CD4-positive, alpha-beta T cell treated with Interleukin-2 at 100 ng/mL for 4 hours (primary cell): ENCODE results near the gene B3GALT2.
"Not testable (repeated sequence)": the region's sequence is repeated elsewhere in the genome, so short reads cannot be mapped to it uniquely, and the experiment has no call there.

ENCODE experiments used
- DNase-seq: peaks from one replicate; pipeline ENCODE4 v3.0.0-alpha.2; 2020; ENCODE audit warnings: low spot score

Gene B3GALT2

GRCh38 chr1:193185901-193186731 is at the start of gene B3GALT2:
Gene B3GALT2 (minus strand): TSS chr1:193186613. CDS start chr1:193181562, 5,051 bp downstream.
- peak; percentile 32 for DNase-seq

- no peak for DNase-seq
Observed at GRCh38 chr1:193234530-193234929, 48.1 kb upstream of the B3GALT2 start.

- DNase-seq = not testable (repeated sequence)
Observed at GRCh38 chr1:193231146-193231545, 44.7 kb upstream of the B3GALT2 start.

- DNase-seq = no peak
Observed at GRCh38 chr1:193229136-193229535, 42.7 kb upstream of the B3GALT2 start.

- DNase-seq = no peak
Observed at GRCh38 chr1:193222056-193222615, 35.7 kb upstream of the B3GALT2 start.

GRCh38 chr1:193221651-193222050 is 35.2 kb upstream of the B3GALT2 start:
- no peak for DNase-seq

- no peak for DNase-seq
Observed at GRCh38 chr1:193219391-193219790, 33.0 kb upstream of the B3GALT2 start.

GRCh38 chr1:193216920-193217319 is 30.5 kb upstream of the B3GALT2 start:
- DNase-seq = no peak

- no peak for DNase-seq
Observed at GRCh38 chr1:193213998-193214397, 27.6 kb upstream of the B3GALT2 start.

GRCh38 chr1:193212637-193213036 is 26.2 kb upstream of the B3GALT2 start:
- no peak for DNase-seq

- DNase-seq = peak; percentile 2
Observed at GRCh38 chr1:193211539-193211938, 25.1 kb upstream of the B3GALT2 start.

GRCh38 chr1:193210996-193211395 is 24.6 kb upstream of the B3GALT2 start:
- no peak for DNase-seq

GRCh38 chr1:193201021-193201420 is 14.6 kb upstream of the B3GALT2 start:
- DNase-seq = no peak

- DNase-seq = no peak
Observed at GRCh38 chr1:193199940-193200339, 13.5 kb upstream of the B3GALT2 start.

GRCh38 chr1:193192586-193192985 is 6.2 kb upstream of the B3GALT2 start:
- DNase-seq = no peak

- peak; percentile 16 for DNase-seq
Observed at GRCh38 chr1:193190096-193190744, 3.8 kb upstream of the B3GALT2 start.

GRCh38 chr1:193189442-193190095 is 3.2 kb upstream of the B3GALT2 start:
- no peak for DNase-seq

- not testable (repeated sequence) for DNase-seq
Observed at GRCh38 chr1:193188915-193189314, 2.5 kb upstream of the B3GALT2 start.

- DNase-seq = no peak
Observed at GRCh38 chr1:193187114-193187513, 701 bp upstream of the B3GALT2 start.

- DNase-seq = no peak
Observed at GRCh38 chr1:193185211-193185610, 1.2 kb downstream of the B3GALT2 start.

GRCh38 chr1:193184776-193185175 is 1.6 kb downstream of the B3GALT2 start:
- DNase-seq = no peak

GRCh38 chr1:193183019-193183627 is 3.3 kb downstream of the B3GALT2 start:
- peak; percentile 73 for DNase-seq
